WTC11 (cell line): ENCODE data around the gene MTM1. TPM values are rescaled to one million over a fixed set of nuclear protein-coding genes. Genes with fewer than 3 reads are reported as not detected.

Experiments
- ATAC-seq: fragments of 200-7000 bp; cut with Tn5 transposase; 2 replicates; pipeline ENCODE4 v1.10.0; 2021; ENCODE audit warnings: mild to moderate bottlenecking, moderate library complexity
- CTCF ChIA-PET: fragments of 300-600 bp; sonication (Branson Sonifier 250); formaldehyde crosslinking; loops from one replicate; lab custom pipeline; 2021; ENCODE audit warnings: antibody characterized with exemption; lab: Charles Lee
- POLR2A ChIA-PET: fragments of 350-600 bp; sonication (Branson Sonifier 250); formaldehyde crosslinking; loops from one replicate; lab custom pipeline; 2021; ENCODE audit warnings: antibody characterized with exemption; lab: Charles Lee
- DNase-seq: peaks from one replicate; pipeline ENCODE4 v3.0.0; 2021; ENCODE audit warnings: low spot score
- H3K27ac Mint-ChIP-seq: 2 replicates; pipeline ENCODE4 v1.8.0; 2021; ENCODE audit warnings: mixed read lengths
- H3K27me3 Mint-ChIP-seq: 2 replicates; pipeline ENCODE4 v1.8.0; 2021; ENCODE audit warnings: low read depth, mild to moderate bottlenecking, moderate library complexity, mixed read lengths
- H3K36me3 Mint-ChIP-seq: 2 replicates; pipeline ENCODE4 v1.8.0; 2021; ENCODE audit warnings: mixed read lengths
- H3K4me1 Mint-ChIP-seq: 2 replicates; pipeline ENCODE4 v1.8.0; 2022; ENCODE audit warnings: mixed read lengths
- H3K4me3 Mint-ChIP-seq: 2 replicates; pipeline ENCODE4 v1.8.0; 2021; ENCODE audit warnings: mild to moderate bottlenecking, moderate library complexity, mixed read lengths
- H3K9me3 Mint-ChIP-seq: 2 replicates; pipeline ENCODE4 v1.8.0; 2021; ENCODE audit warnings: mixed read lengths
- CTCF ChIP-seq: fragments of 200-600 bp; IDR thresholded peaks from 2 replicates; pipeline ENCODE4 v1.8.0; 2022; ENCODE audit warnings: antibody characterized with exemption
- FOXJ3 ChIP-seq: sonication (generic); formaldehyde crosslinking; IDR thresholded peaks from 2 replicates; pipeline ENCODE4 v1.9.0; 2021; ENCODE audit warnings: missing genetic modification reagents, mild to moderate bottlenecking, borderline replicate concordance
- FOXK1 ChIP-seq: sonication (generic); formaldehyde crosslinking; IDR thresholded peaks from 2 replicates; pipeline ENCODE4 v1.8.0; 2022; ENCODE audit warnings: mild to moderate bottlenecking, moderate library complexity, missing genetic modification reagents
- MAX ChIP-seq: sonication (generic); formaldehyde crosslinking; IDR thresholded peaks from 2 replicates; pipeline ENCODE4 v1.8.0; 2022; ENCODE audit warnings: mild to moderate bottlenecking, missing genetic modification reagents
- SMAD3 ChIP-seq: sonication (generic); formaldehyde crosslinking; IDR thresholded peaks from 2 replicates; pipeline ENCODE4 v1.8.0; 2022; ENCODE audit warnings: missing genetic modification reagents, mild to moderate bottlenecking, borderline replicate concordance
- TCF7 ChIP-seq: sonication (generic); formaldehyde crosslinking; IDR thresholded peaks from 2 replicates; pipeline ENCODE4 v1.8.0; 2022; ENCODE audit warnings: mild to moderate bottlenecking, low read depth, missing genetic modification reagents, moderate library complexity
- ZNF121 ChIP-seq: sonication (generic); formaldehyde crosslinking; IDR thresholded peaks from 2 replicates; pipeline ENCODE4 v1.8.0; 2023; ENCODE audit warnings: missing genetic modification reagents
- ZNF219 ChIP-seq: sonication (generic); formaldehyde crosslinking; IDR thresholded peaks from 2 replicates; pipeline ENCODE4 v1.8.0; 2023; ENCODE audit warnings: missing genetic modification reagents, mild to moderate bottlenecking, borderline replicate concordance
- total RNA-seq: library from RNA; stranded (reverse); gene quantifications from 3 replicates; pipeline ENCODE4 v1.2.3, GENCODE V29; 2021

The MTM1 gene
- total RNA-seq, 1 experiment from 2014 or later: 10.4 TPM

GRCh38 chrX:150715184-150715583 lies 146.8 kb downstream of the MTM1 start:
- CTCF ChIA-PET: interaction anchor here (3.3 kb wide), 1 partner anchor 31 kb away, joined by 14 read pairs; no protein-coding TSS in a partner anchor
- Mint-ChIP-seq H3K36me3 (no peaks in the 10 kb centered on the region), H3K27ac (no peak overlapping the region), H3K4me1 (peaks cover 16% of the 10 kb centered on the region), H3K27me3 (no peaks in the 10 kb centered on the region), H3K4me3 (no peak overlapping the region), H3K9me3 (no peaks in the 10 kb centered on the region)
- no peak for DNase-seq
- POLR2A ChIA-PET: no interaction called here
- ATAC-seq: no peak
- TF ChIP-seq CTCF: no peak
- no peak for TF ChIP-seq ZNF219 (CRISPR knock-in tag)
- no peak for TF ChIP-seq MAX (CRISPR knock-in tag)
- TF ChIP-seq TCF7 (CRISPR knock-in tag): no peak
- TF ChIP-seq ZNF121: no peak
- no peak for TF ChIP-seq SMAD3 (CRISPR knock-in tag)

DNA sequence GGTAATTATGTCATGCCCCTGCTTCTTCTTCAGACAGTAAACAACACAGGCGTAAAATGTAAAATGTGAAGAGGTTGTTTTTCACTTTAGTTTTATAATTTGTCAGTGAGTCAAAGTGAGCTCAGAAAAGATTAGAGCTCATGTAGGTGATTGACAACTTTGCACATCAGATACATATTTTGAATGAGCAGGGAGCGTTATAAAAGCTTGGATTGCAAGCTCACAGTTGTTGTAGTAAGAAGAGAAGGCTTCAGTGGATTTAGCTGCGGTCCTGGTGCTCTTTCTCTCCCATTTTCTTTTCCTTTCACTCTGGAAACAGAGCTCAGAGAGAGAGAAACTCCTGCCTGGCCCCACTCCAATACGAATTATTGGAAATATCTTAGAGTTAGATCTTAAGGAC lies 151.2 kb downstream of the MTM1 start:
- ChIA-PET POLR2A (no interaction called here), CTCF (interaction anchor here (0.8 kb wide), 1 partner anchor 175 kb away, joined by 4 read pairs; no protein-coding TSS in a partner anchor)
- no peak for TF ChIP-seq FOXK1 (CRISPR knock-in tag)
- no peak for TF ChIP-seq FOXJ3 (CRISPR knock-in tag)
- DNase-seq (no peak), ATAC-seq (no peak)
- H3K4me1 Mint-ChIP-seq: no peaks in the 10 kb centered on the region
- no peaks in the 10 kb centered on the region for H3K27me3 Mint-ChIP-seq
- H3K27ac Mint-ChIP-seq: no peak overlapping the region
- H3K4me3 Mint-ChIP-seq: no peak overlapping the region
- peaks cover 10% of the 10 kb centered on the region for H3K36me3 Mint-ChIP-seq
- peaks cover 4% of the 10 kb centered on the region; the same call in 1 of the 2 replicates for H3K9me3 Mint-ChIP-seq

Other genes starting within 250 kb of the MTM1 start
- 0.32 to 0.35 TPM (median 0.34 TPM) in 3 replicates for gene MAMLD1, start 205.3 kb upstream of the MTM1 start, total RNA-seq
- gene MTMR1, start 124.8 kb downstream of the MTM1 start, total RNA-seq: 15.6 to 19.6 TPM (median 16.7 TPM) in 3 replicates